NCI-H774 (cell line): ENCODE results near the gene ADAM22.
"Not testable (repeated sequence)": the region's sequence is repeated elsewhere in the genome, so short reads cannot be mapped to it uniquely, and the experiment has no call there.

Experiments
- DNase-seq: peaks from one replicate; lab custom pipeline; 2025; lab: John Stamatoyannopoulos, UW

The ADAM22 gene

DNA sequence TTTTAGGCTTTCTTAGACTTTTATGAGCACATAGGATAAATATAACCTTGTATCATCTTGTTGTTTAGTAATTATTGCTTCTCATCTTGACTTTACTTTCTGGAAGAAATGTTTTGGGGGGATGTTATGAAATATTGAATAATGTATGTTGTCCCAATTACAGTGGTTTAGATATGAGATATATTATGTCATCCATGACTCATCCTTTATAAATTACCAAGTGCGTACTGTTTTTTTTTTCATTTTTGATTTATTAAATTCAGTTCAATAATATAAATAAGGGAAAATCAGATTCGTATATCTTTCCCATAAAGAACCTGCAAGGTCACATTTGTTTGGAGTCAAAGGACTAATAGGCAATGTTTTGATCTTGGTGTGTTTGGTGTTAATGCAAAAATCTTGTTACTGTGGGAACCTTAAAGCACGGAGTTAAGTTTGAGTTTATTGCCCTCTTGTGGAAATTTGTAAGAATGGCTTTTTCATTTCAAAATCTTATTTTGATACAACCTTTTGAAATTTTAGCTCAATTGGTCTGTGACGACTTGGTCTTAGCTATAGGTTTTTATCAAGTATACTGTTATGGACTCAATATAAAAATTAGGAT, 177.2 kb downstream of the ADAM22 start:
- no peak for DNase-seq

DNA sequence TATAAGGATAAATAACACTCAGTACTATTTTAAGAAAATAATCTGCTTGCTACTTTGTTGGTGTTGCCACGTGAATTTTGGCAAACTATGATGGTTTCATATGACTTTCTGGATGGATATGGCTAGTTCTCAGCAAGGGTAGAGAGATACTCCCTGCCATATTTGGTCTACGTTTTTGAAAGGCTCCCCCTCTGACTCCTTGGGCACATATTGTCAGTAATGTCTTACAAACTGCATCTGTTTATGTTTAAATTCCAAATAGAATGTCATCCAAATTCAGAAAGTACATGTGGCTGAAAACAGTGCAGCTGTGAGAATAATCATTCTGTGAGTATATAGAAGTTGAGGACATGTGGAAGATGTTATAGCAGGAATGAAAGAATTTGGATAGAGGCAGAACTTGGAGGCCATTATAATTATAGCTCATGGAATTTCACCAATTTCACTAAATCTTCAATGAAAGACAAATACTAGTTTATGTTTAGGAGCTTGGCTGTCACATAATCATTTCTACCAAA, 178.0 kb downstream of the ADAM22 start:
- DNase-seq, result no peak

DNA sequence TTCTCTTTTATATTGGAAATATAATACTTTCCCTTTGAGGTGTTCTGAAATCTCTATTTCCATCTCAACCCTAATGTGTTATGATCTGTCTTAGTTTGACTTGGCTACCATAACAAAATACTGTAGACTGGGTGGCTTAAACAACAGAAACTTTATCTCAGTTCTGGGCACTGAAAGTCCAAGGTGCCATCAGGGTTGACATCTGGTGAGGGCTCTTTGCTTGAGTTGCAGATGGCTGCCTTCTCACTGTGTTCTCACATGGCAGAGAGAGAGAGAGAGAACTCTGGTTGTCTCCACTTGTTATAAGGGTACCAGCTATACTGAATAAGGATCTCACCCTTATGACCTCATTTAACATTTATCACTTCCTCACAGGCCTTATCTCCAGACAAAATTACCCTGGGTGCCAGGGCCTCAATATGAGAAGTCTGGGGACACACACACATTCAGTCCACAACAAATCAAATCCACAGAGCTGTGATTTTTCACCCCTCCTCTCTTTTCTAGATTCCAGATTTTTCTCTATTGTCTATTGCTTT, 181.3 kb downstream of the ADAM22 start:
- DNase-seq, result no peak

DNA sequence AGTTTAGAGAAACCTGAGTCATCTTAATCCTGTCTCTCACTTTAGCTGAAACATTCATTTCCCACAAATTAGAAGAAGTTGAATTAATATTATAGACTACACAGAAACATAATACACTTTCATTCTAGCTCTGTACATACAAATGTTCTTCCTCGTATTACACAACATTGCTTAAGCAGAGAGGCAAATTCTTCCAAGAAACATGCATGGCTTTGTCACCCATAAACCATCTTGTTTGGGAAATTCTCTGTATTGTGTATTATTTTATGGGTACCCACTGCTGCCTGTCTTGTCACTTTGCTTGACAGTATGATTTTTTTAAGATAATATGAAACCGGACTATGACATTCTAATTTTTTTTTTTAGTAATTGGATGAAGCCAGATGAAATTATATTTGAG, 181.8 kb downstream of the ADAM22 start:
- DNase-seq, result no peak

DNA sequence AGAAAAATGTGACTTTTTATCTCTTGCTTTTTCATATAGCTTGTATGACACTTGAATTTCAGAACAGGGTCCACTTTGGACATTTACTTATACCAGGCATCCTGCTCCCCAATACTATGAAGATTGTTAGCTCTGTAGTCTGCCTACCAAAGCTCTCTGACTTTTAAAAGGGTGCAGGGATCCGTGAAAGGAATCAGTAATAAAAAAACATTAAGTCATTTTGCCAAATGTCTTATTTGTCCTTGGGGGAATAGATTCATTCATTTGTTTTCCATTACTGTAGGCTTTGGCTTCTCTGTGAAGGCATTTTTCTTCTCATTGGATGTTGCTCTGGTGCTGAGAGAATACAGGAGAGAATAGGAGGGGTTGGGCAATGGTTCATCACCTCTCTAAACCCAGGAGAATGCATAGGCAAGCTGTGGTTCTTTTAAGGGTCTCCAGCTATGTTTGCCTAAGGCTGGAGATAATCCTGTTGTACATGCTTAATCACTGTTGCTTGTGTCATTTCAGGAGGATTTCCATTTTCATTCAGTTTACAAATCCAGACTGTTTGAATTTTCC, 182.3 kb downstream of the ADAM22 start:
- no peak for DNase-seq

DNA sequence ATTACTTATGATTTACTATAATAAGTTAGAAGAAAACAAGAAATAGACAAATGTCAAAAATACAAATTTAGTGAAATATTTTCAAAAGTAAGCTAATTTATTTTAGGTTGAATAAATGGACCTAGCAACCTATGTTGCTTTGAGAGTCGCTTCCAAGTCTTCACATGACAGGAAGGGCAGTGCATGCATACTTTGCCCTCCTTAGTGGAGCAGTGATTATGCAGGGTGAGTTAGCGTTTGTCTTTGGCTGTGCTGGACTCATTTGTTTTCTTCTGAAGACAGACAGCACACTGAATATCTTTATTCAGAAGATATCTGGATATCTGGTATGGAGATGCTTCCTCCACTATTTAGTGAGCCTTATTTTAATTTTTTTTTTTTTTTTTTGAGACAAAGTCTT, 183.3 kb downstream of the ADAM22 start:
- DNase-seq, result no peak

DNA sequence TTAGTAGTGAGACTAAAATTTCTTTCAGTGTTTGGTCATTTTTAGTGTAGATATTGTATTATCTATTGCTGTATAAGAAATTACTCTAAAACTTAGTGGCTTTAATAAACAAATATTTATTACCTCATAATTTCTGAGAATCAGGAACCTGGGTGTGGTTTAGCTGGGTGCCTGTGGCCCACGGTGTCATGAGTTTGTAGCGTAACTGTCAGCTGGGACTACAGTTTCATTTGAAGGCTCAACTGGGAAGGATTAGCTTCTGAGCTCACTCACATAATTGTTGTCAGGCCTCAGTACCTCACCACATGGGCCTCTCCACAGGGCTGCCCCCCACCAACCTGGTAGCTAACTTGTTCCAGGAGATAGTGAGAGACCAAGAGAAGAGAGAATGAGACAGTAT, 187.3 kb downstream of the ADAM22 start:
- DNase-seq, result no peak

DNA sequence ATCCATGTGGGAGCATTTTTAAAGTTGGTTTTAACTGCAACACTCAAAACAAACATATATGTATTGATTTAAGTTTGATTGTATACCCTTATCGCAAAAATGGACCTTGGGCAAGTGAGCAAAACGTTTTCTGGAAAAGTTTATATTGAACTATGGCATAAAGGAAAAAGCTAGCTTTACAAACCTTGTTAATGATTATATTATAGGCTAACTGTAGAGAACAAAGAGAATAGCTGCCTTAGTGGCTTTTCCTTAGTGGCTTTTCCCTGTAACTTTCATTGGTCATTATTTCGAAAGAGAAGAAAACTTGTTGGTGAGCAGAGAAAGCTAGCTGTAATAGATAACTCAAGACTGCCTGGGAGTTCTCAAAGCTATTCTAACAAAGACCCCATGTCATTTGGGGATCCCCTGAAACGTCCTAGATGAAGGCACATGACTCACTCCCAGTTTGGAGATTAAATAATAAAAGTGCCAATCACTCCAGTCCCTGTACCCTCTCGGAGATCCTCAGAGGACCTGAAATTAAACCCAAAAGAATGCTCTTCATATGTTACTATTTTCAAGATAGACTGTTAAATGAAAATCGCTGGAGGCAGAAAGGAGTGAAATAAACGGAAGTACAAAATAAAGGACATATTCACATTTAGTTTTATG, 193.7 kb downstream of the ADAM22 start:
- no peak for DNase-seq

DNA sequence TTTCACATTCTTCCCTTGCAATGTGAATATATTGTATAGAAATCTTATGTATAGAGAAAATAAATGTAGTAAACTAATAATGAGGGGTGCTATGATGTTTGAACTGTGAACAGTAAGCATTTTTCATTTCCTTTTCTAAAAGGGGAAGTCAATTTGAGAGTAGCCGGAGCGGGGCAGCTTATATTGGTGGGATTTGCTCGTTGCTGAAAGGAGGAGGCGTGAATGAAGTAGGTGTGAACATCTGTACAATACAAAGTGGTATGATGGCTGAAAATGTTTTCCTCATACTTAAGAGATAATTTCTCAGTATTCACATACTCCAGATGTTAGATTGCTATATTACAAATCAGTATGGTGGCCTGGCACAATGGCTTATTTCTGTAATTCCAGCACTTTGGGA, 198.7 kb downstream of the ADAM22 start:
- DNase-seq, result no peak

DNA sequence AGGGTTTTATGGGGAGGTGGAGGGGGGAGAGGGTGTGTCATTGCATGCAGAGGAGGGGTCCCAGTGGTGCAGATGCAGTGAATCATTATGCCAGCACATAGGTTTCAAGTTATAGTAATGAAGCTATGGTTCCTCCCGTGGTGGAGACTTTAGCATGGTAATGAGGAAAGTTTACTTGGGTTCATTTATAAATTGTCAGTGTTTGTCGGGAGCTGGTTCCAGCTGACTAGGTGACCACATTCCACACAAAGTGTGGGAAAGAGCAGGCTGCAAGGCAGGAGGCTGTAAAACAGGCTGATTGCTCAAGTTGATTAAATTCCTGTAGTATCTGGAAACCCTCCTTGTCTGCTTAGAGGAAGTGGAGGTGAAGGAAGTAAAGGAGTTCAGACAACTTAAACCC, 206.9 kb downstream of the ADAM22 start:
- DNase-seq, result no peak

DNA sequence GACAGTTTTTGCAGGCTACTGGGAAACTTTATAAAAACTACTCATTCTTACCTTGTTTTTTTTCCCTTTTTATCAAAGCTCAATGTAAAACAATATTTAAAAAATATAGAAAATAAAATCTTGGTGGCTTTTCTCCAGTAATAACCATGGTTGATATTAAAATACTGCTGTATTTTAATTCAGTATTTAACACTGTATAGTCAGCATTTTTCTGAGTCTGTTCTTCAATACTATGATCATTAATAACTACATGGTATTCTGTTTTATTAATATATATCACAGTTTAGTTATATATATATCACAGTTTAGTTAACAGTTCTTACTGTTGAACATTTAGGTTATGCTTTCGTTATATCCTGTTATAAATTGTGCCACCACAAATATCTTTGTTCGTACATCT, 207.4 kb downstream of the ADAM22 start:
- no peak for DNase-seq

DNA sequence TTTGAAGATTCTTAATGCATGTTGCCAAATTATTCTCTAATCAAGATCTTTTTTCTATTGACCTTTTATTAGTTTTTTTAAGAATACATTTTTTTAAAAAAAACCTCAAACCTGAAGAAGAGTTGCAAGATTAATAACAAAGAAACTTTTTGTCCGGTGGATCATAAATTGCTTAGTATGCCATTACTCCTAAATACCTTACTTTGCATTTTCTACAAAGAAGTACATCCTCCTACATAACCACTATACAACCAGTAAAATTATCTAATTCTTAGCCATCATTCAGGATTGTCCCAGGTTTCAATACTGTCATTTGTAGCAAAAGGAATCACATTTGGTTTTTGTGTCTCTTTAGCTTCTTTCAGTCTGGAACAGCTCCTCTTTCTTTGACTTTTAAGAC, 207.9 kb downstream of the ADAM22 start:
- no peak for DNase-seq

DNA sequence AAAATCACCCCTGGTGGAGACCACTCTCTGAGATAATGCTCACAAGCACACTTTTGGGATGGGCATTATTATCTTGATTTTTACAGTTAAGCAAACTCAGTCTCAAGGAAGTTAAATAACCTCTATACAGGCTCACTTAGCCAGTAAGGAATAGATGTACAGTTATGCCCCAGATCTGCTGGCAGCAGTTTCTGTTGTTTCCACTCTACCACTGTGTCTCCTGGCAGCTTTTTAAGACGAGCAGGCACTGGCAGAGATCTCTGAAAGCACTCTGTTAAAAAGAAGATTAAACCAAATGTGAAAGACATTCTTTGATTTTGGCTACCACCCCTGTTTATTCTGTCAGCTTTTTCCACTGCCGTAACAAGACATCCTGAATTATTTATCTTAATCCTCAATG, 212.6 kb downstream of the ADAM22 start:
- no peak for DNase-seq

DNA sequence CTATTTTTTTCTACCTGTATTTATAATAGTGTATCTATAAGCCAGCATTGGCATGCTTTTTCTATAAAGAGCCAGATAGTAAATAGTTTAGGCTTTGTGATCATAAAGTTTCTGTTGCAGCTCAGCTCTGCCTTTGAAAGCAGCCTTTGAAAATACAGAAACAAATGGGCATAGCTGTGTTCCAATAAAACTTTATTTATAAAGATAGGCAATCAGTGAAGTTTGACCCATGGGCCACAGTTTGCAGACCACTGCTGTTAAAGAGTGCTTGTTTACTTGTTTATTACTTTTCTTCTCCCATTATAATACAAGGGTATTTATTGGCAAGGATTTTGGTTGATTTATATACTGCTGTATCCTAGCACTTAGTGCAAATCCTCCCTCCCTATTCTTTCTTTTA, 213.3 kb downstream of the ADAM22 start:
- DNase-seq, result no peak

DNA sequence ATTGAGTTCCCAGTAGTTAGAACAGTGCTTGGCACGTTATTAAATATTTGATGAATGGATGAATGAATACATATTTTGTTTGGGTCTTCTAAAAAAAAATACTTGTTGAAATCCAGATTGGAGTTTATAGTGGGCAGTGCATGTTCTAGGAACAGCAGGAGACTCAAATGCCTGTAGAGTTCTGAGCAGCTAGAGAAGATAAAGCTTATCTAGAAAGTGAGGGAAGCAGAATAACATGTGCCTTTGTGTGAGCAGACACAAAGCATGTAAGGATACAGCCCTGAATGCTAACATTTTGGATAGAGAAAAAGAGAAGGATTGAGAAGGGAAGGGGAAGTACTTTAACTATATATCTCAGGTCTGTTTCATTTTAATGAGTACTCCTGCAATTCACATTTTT, 213.9 kb downstream of the ADAM22 start:
- DNase-seq, result no peak

DNA sequence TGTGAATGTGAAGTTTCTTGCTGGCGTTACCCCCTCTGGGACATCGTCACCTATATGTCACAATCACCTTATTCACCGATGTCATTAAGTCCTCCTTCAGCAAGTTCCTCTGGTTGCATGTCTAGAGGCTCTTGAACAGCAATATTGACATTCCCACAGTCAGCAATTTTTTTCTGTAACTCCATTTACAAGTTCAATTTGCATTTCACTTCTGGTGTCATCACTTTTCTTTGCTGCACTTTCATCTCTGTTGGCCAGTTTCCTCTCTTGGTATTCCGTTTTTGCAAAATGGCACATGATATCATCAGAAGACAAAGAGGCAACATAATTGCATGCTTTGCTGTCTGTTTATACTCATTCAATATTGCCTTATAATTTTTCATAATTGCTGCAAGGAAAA, 216.0 kb downstream of the ADAM22 start:
- no peak for DNase-seq

DNA sequence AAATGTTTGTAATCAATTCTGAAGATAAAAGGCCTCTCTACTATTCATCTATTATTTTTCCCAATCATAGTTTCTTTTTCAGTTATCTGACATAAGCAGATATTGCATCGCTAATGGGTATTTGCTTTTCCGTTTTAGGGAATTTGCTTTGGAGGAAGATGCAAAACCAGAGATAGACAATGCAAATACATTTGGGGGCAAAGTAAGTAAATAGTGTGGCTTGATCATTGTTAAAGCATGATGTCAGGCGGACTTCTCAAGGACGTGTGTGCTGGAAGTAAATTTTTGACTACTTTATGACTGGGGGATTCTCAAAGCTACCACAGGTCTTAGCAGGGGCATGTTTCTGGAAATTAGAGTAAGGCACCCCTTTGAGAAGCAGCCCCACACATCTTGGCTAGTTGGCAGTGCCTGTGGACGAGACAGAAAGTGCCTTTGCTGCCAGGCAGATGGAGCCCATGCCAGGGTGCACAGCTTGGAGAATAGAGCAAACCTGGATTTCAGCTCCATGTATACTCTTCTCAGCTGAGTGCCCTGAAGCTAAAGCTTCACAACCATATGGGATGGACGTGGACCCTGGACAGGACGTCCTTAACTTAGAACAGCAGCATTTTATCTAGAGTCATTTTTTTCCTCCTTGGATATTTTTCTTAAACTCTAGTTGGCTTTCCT, 217.2 kb downstream of the ADAM22 start:
- DNase-seq, result no peak

DNA sequence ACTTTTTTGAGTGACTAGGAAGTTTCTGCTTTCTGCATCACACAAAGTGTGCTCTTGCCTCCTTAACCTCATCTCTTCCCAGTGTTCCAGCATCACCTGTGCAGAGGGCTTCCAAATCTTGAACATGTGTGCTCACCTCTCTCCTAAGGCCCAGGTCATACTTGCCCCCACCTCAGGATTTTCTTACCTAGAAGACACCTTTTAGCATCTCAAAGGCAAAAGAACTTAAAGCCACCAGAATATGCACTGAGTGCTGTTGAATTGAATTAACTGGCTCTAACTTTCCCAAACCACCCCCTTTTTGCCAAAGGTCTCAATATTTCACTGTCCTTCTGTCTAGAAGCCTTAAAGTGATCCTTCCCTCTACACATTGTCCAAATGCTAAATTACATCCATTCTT, 219.3 kb downstream of the ADAM22 start:
- no peak for DNase-seq

DNA sequence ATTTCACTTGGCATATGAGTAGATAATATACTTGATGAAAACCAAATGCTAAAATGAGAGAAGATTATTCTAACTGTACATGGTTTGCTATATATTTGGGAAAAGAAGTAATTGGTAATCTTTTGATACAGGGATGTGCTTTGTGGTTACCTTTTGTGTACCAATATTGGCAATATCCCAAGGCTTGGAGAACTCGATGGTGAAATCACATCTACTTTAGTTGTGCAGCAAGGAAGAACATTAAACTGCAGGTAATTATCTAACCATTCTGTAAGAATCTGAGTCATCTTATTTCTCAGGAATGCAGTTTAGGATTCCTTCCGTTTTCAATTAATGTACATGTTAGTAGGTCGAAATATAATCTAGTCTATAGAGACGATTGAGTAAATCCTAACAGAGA, 221.7 kb downstream of the ADAM22 start:
- DNase-seq, result no peak

DNA sequence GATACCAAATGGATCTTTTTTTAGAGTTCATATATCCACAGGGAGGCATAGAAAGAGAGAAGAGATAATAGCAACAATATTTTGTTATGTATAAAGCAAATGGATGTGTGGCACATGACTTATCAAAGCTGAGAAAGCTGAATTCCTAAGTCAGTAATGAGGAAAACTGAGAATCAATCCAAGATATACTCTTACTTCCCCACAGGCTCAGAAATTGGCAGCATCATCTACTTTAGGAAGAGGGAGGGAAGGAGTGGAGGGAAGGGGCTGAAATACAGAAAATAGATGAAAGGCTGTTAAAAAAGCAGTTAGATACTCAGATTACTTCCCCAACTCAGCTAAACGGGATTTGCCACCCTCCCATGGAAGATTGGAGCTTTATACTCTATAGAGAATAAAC, 222.3 kb downstream of the ADAM22 start:
- no peak for DNase-seq

DNA sequence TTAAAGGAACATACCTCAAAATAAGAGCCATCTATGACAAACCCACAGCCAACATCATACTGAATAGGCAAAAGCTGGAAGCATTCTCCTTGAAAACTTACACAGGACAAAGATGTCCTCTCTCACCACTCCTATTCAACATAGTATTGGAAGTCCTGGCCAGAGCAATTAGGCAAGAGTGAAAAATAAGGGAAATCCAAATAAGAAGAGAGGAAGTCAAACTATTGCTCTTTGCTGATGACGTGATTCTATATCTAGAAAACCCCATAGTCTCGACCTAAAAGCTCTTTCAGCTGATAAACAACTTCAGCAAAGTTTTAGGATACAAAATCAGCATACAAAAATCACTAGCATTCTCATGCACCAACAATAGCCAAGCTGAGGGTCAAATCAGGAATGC, 225.7 kb downstream of the ADAM22 start:
- DNase-seq, result not testable (repeated sequence)

DNA sequence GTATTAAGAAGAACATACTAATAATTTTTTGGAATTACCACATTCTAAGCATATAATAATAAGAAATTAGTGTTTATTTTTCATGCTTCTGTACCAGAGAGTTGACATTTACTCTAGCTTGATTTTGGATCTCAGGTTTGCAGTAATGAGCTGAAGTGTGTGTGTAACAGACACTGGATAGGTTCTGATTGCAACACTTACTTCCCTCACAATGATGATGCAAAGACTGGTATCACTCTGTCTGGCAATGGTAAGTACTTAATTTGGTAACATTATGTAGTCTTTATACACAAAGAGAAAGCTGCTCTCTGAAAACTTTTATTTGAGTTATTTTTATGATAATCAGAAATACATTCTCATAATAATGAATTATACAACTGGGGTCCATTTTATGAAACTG, 231.6 kb downstream of the ADAM22 start:
- DNase-seq, result no peak

DNA sequence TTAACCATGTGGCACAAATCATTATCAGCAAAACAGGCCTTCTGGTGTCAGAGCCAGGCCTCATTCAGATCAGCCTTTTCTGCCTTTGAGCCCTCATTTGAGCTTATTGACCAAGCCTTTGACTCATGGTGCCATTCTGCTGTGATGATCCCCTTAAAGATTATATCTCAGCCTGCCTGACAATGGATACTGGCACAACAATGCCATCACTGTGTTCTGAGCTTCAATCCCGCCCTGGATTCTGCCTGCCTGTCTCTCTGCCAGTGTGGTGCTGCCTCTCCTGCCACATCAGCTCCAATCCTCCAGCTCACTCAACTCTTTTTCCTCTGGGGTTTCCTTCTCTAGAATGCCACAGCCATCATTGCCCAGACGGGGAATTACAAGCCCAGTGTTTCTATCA, 233.2 kb downstream of the ADAM22 start:
- no peak for DNase-seq
